KG1 (cell line): Measurements from ENCODE around the gene SIVA1.
A peak's percentile ranks its signal among the peaks of the same experiment; 100 is the strongest.

Experiments used
- DNase-seq: peaks from one replicate; lab custom pipeline; 2025; lab: John Stamatoyannopoulos, UW

SIVA1 gene

GRCh38 chr14:104751539-104752422 is 1.2 kb upstream of the SIVA1 start:
- DNase-seq = no peak

GRCh38 chr14:104752423-104752734 is 568 bp upstream of the SIVA1 start:
- DNase-seq = no peak

- DNase-seq = no peak
These were observed 723 bp downstream of the SIVA1 start for GRCh38 chr14:104753528-104754212.

- DNase-seq = no peak
These were observed 1.4 kb downstream of the SIVA1 start for GRCh38 chr14:104754213-104754851.

GRCh38 chr14:104755621-104756020 is 2.7 kb downstream of the SIVA1 start:
- no peak for DNase-seq

GRCh38 chr14:104756477-104757237 is 3.7 kb downstream of the SIVA1 start:
- no peak for DNase-seq

GRCh38 chr14:104757238-104757585 is 4.3 kb downstream of the SIVA1 start:
- no peak for DNase-seq

- no peak for DNase-seq
These were observed 4.9 kb downstream of the SIVA1 start for GRCh38 chr14:104757681-104758392.

- DNase-seq = no peak
These were observed 6.3 kb downstream of the SIVA1 start for GRCh38 chr14:104758981-104759969.

- no peak for DNase-seq
These were observed 12.6 kb downstream of the SIVA1 start for GRCh38 chr14:104765517-104765916.

GRCh38 chr14:104766256-104766862 is 13.4 kb downstream of the SIVA1 start:
- no peak for DNase-seq

GRCh38 chr14:104766863-104767633 is 14.1 kb downstream of the SIVA1 start:
- DNase-seq = no peak

- no peak for DNase-seq
These were observed 14.6 kb downstream of the SIVA1 start for GRCh38 chr14:104767634-104767918.

GRCh38 chr14:104768437-104769323 is 15.7 kb downstream of the SIVA1 start:
- peak; percentile 85 for DNase-seq

GRCh38 chr14:104769324-104770071 is 16.6 kb downstream of the SIVA1 start:
- DNase-seq = no peak

GRCh38 chr14:104770072-104770579 is 17.2 kb downstream of the SIVA1 start:
- no peak for DNase-seq

- no peak for DNase-seq
These were observed 17.9 kb downstream of the SIVA1 start for GRCh38 chr14:104770851-104771272.
